HepG2 (cell line): ENCODE data around the gene C5orf15. TPM values are rescaled to one million over a fixed set of nuclear protein-coding genes. Genes with fewer than 3 reads are reported as not detected.

ENCODE experiments used
- ATAC-seq: fragments of 200-7000 bp; cut with Tn5 transposase; 3 replicates; pipeline ENCODE4 v1.9.1; 2020; ENCODE audit warnings: mild to moderate bottlenecking, moderate library complexity
- BruUV-seq: library from RNA; stranded (reverse); fragments of 400-500 nt; replicated peaks from 2 replicates; lab custom pipeline; 2021; lab: Mats Ljungman, UMichigan
- CTCF ChIA-PET: fragments of 300-600 bp; formaldehyde crosslinking; extraction: SDS; loops from one replicate; lab custom pipeline; 2021; ENCODE audit warnings: low total read pairs, inconsistent platforms, low intra/inter-chr PET ratio; lab: Yijun Ruan, JAX
- POLR2A ChIA-PET: fragments of 350-600 bp; sonication (Branson Sonifier 250); formaldehyde crosslinking; loops from one replicate; lab custom pipeline; 2020; ENCODE audit warnings: antibody characterized with exemption, inconsistent platforms; lab: Yijun Ruan, JAX
- DNase-seq: peaks from one replicate; pipeline ENCODE4 v3.0.0-alpha.2; 2015; ENCODE audit warnings: low spot score
- FAIRE-seq: peaks from 3 replicates; lab custom pipeline; 2011; peaks lifted over from hg19 to GRCh38; lab: Jason Lieb, UNC
- H2AFZ ChIP-seq: one replicate; pipeline ENCODE4 v1.6.1; 2011; ENCODE audit warnings: low read length, inconsistent platforms
- H3K27ac ChIP-seq: fragments of 300-600 bp; 3 replicates; pipeline ENCODE4 v1.8.0; 2011; ENCODE audit warnings: mixed run types, mild to moderate bottlenecking, mixed read lengths, low read length, inconsistent platforms; ENCODE audit not compliant: insufficient read depth; ENCODE audit errors: extremely low read length
- H3K27me3 ChIP-seq, 2 experiments: fragments of 200-600 bp in 1 of 2; 2 replicates in 1 of 2; 3 replicates in 1 of 2; pipeline versions ENCODE4 v1.6.0 to v1.8.0; 2011; ENCODE audit warnings: low read length in 2 of 2, mild to moderate bottlenecking in 2 of 2, moderate library complexity in 2 of 2, inconsistent platforms in 1 of 2; ENCODE audit not compliant: insufficient read depth in 2 of 2, control insufficient read depth in 1 of 2
- H3K36me3 ChIP-seq, 2 experiments: fragments of 200-600 bp in 1 of 2; replicated peaks in 1 of 2; 2 replicates in 1 of 2; 3 replicates in 1 of 2; pipeline versions ENCODE4 v1.5.1 to v1.8.0; 2011; ENCODE audit warnings: low read length in 2 of 2, inconsistent platforms in 1 of 2; ENCODE audit not compliant: insufficient read depth in 2 of 2, control insufficient read depth in 1 of 2
- H3K4me1 ChIP-seq: 2 replicates; pipeline ENCODE4 v1.5.1; 2012; ENCODE audit warnings: low read length, inconsistent platforms; ENCODE audit not compliant: insufficient read depth
- H3K4me2 ChIP-seq: 2 replicates; pipeline ENCODE4 v1.6.0; 2011; ENCODE audit warnings: low read depth, low read length, inconsistent platforms
- H3K4me3 ChIP-seq, 3 experiments: fragments of 200-600 bp in 1 of 3; sonication (generic), shearing (Covaris generic) in 1 of 3; replicated peaks in 1 of 3; 2 replicates each; pipeline ENCODE4 v1.5.1; 2011 to 2016; ENCODE audit warnings: low read length in 3 of 3, inconsistent platforms in 2 of 3, low read depth in 2 of 3, mild to moderate bottlenecking in 2 of 3, control low read depth in 1 of 3, mixed read lengths in 1 of 3; ENCODE audit not compliant: insufficient read depth in 1 of 3
- H3K79me2 ChIP-seq: one replicate; pipeline ENCODE4 v1.6.1; 2011; ENCODE audit warnings: low read length, inconsistent platforms; ENCODE audit not compliant: insufficient read depth
- H3K9ac ChIP-seq: 2 replicates; pipeline ENCODE4 v1.6.0; 2011; ENCODE audit warnings: mild to moderate bottlenecking, low read depth, low read length, inconsistent platforms; ENCODE audit not compliant: insufficient read depth
- H3K9me3 ChIP-seq: 2 replicates; pipeline ENCODE4 v1.5.1; 2012; ENCODE audit warnings: mild to moderate bottlenecking, low read length
- H4K20me1 ChIP-seq: 2 replicates; pipeline ENCODE4 v1.6.0; 2011; ENCODE audit warnings: inconsistent platforms, mild to moderate bottlenecking, low read length, moderate library complexity; ENCODE audit not compliant: insufficient read depth
- FOXA3 ChIP-seq: IDR thresholded peaks from 2 replicates; pipeline ENCODE4 v1.6.1; 2016; ENCODE audit warnings: missing genetic modification reagents, missing compliant biosample characterization
- GATA4 ChIP-seq: sonication (generic); IDR thresholded peaks from 2 replicates; pipeline ENCODE4 v1.6.1; 2016; ENCODE audit warnings: antibody characterized with exemption, low read depth, borderline replicate concordance
- NCOA1 ChIP-seq: sonication (generic); formaldehyde crosslinking; IDR thresholded peaks from 2 replicates; pipeline ENCODE4 v1.9.0; 2021; ENCODE audit warnings: missing genetic modification reagents
- NR0B2 ChIP-seq: sonication (generic); formaldehyde crosslinking; IDR thresholded peaks from 2 replicates; pipeline ENCODE4 v1.4.0; 2020; ENCODE audit warnings: mild to moderate bottlenecking, missing genetic modification reagents
- NR2F1 ChIP-seq, 2 experiments: fragments of 450-650 bp in 1 of 2; formaldehyde crosslinking in 1 of 2; IDR thresholded peaks; 2 replicates each; pipeline versions ENCODE4 v1.5.0 to v1.6.1; 2016 to 2020; ENCODE audit warnings: mild to moderate bottlenecking in 1 of 2, missing compliant biosample characterization in 1 of 2, missing genetic modification reagents in 1 of 2, moderate library complexity in 1 of 2
- PHB2 ChIP-seq: fragments of 450-650 bp; IDR thresholded peaks from 2 replicates; pipeline ENCODE4 v1.6.1; 2018; ENCODE audit not compliant: partially characterized antibody
- XBP1 ChIP-seq: sonication (generic); formaldehyde crosslinking; IDR thresholded peaks from 2 replicates; pipeline ENCODE4 v1.5.0; 2020; ENCODE audit warnings: missing genetic modification reagents
- ZIK1 ChIP-seq: sonication (generic); formaldehyde crosslinking; IDR thresholded peaks from 2 replicates; pipeline ENCODE4 v1.5.0; 2020; ENCODE audit warnings: mild to moderate bottlenecking, low read depth, missing genetic modification reagents, borderline replicate concordance
- ZNF205 ChIP-seq: IDR thresholded peaks from 2 replicates; pipeline ENCODE4 v1.6.1; 2018; ENCODE audit warnings: missing biosample characterization, missing genetic modification reagents
- ZNF274 ChIP-seq: sonication (generic); formaldehyde crosslinking; IDR thresholded peaks from 2 replicates; pipeline ENCODE4 v1.5.1; 2020; ENCODE audit warnings: mild to moderate bottlenecking, missing genetic modification reagents
- ZNF432 ChIP-seq: sonication (generic); formaldehyde crosslinking; IDR thresholded peaks from 2 replicates; pipeline ENCODE4 v1.5.0; 2020; ENCODE audit warnings: missing genetic modification reagents, mild to moderate bottlenecking, borderline replicate concordance
- ZNF547 ChIP-seq: sonication (generic); formaldehyde crosslinking; IDR thresholded peaks from 2 replicates; pipeline ENCODE4 v1.5.1; 2020; ENCODE audit warnings: mild to moderate bottlenecking, missing genetic modification reagents
- WGBS: methylation state at CpG from one replicate; pipeline ENCODE4 v1.1.6; 2017; ENCODE audit warnings: low lambda C conversion rate; 5-methylcytosine and 5-hydroxymethylcytosine counted together
- in situ Hi-C: cut with HindIII; loops from 2 replicates; pipeline ENCODE4 v1.10.0; 2017; ENCODE audit warnings: low pct_unique_long_range_greater_than_20kb; ENCODE audit not compliant: extremely low pct_ligation_motif_present
- intact Hi-C: fragments of 100-400 bp; cut with micrococcal nuclease; formaldehyde crosslinking; loops from one replicate; pipeline ENCODE4 v1.10.0; 2022; ENCODE audit not compliant: unreplicated experiment
- polyA plus RNA-seq, 8 experiments: library from polyadenylated mRNA; depleted of rRNA in 3 of 8; stranded (reverse) in 7 of 8; unstranded in 1 of 8; fragments of >200 nt; fragmentation: Illumina TruSeq in 4 of 8; extraction: Trizol in 4 of 8; gene quantifications; 2 replicates each; pipeline versions ENCODE4 v1.2.1 to v1.2.3, GENCODE V29; 2011 to 2016; ENCODE audit warnings: low read depth in 4 of 8, missing spikeins in 1 of 8, mixed read lengths in 1 of 8; ENCODE audit not compliant: insufficient read depth in 1 of 8
- total RNA-seq, 5 experiments: library from RNA; depleted of rRNA; stranded (reverse); fragments of >200 nt; fragmentation: Illumina TruSeq; extraction: Trizol; gene quantifications; 2 replicates each; pipeline ENCODE4 v1.2.3, GENCODE V29; 2016; ENCODE audit warnings: low read depth in 1 of 5

Gene C5orf15
- total and polyA plus RNA-seq, 2 of the 13 experiments (the other 11 are each of a cell fraction or from before 2014, with no cell fraction given) = 58.5 to 82.7 TPM

GRCh38 chr5:133935667-133935940, 32.8 kb downstream of the C5orf15 start:
- no peak overlapping the region for H3K4me2 ChIP-seq
- 2% methylated on average over 5 of the region's 5 CpGs for WGBS
- TF ChIP-seq PHB2 = no peak
- no peak for TF ChIP-seq NCOA1 (CRISPR knock-in tag)
- no peak for TF ChIP-seq ZIK1 (CRISPR knock-in tag)
- TF ChIP-seq FOXA3 = no peak
- TF ChIP-seq XBP1 (CRISPR knock-in tag) = no peak
- no peak for TF ChIP-seq ZNF205 (CRISPR knock-in tag)
- no peak for TF ChIP-seq NR2F1 (CRISPR knock-in tag; IDR thresholded peaks at IDR 0.05)
- TF ChIP-seq NR0B2 (CRISPR knock-in tag) = no peak
- no peak for TF ChIP-seq GATA4
- TF ChIP-seq ZNF274 (CRISPR knock-in tag) = no peak
- no peak for TF ChIP-seq ZNF547 (CRISPR knock-in tag)
- TF ChIP-seq ZNF432 (CRISPR knock-in tag) = no peak
- H4K20me1 ChIP-seq = no peaks in the 10 kb centered on the region
- peaks cover 16% of the 10 kb centered on the region for H3K4me1 ChIP-seq
- H3K9ac ChIP-seq = no peak overlapping the region
- no peaks in the 10 kb centered on the region for H3K9me3 ChIP-seq
- no peak overlapping the region for H3K4me3 ChIP-seq
- intact Hi-C loops (no loop called here), in situ Hi-C loops (no loop called here)
- no peak for ATAC-seq
- no peaks in the 10 kb centered on the region for H3K79me2 ChIP-seq
- no peaks in the 10 kb centered on the region for H3K36me3 ChIP-seq
- H3K27ac ChIP-seq = no peak overlapping the region
- CTCF ChIA-PET = no interaction called here
- POLR2A ChIA-PET = no interaction called here
- H2AFZ ChIP-seq = no peak overlapping the region
- H3K27me3 ChIP-seq = peaks cover 1 to 24% of the 10 kb centered on the region in 2 experiments; a peak in 3 of 5 replicates
- no TSS peak for BruUV-seq
- no peak for DNase-seq
- no peak for FAIRE-seq
